PC-3 (cell line): ENCODE data around the gene FNBP1L.

Source experiments
- CTCF ChIP-seq: fragments of 300-600 bp; sonication (generic); conservative IDR thresholded peaks from 2 replicates; pipeline ENCODE4 v1.5.1; 2017; ENCODE audit warnings: antibody characterized with exemption, low read depth, mild to moderate bottlenecking, low read length
- EZH2 ChIP-seq: fragments of 300-600 bp; sonication (generic); IDR thresholded peaks from one replicate; pipeline ENCODE4 v1.6.1; 2017; ENCODE audit warnings: antibody characterized with exemption, mild to moderate bottlenecking, low read length; ENCODE audit not compliant: unreplicated experiment
- EZH2phosphoT487 ChIP-seq: fragments of 300-600 bp; sonication (generic); IDR thresholded peaks from 2 replicates; pipeline ENCODE4 v1.6.1; 2018; ENCODE audit warnings: mild to moderate bottlenecking, antibody characterized with exemption, low read length, borderline replicate concordance

GRCh38 chr1:93603601-93604000 is 155.7 kb downstream of the FNBP1L start:
- TF ChIP-seq CTCF (no peak), EZH2 (no peak), EZH2phosphoT487 (no peak)
